Vagina (tissue), 2 donors: ENCODE data around the gene CRYBG1.

ENCODE experiments used
- POLR2A ChIP-seq, 2 donors: fragments of 450-650 bp; IDR thresholded peaks; one replicate each; pipeline ENCODE4 v1.6.1; 2017; ENCODE audit warnings: antibody characterized with exemption in 2 of 2, mild to moderate bottlenecking in 2 of 2, moderate library complexity in 2 of 2
- POLR2AphosphoS5 ChIP-seq, 2 donors: sonication (generic); formaldehyde crosslinking; IDR thresholded peaks; one replicate each; pipeline ENCODE4 v1.9.0; 2017; ENCODE audit warnings: antibody characterized with exemption in 2 of 2, mild to moderate bottlenecking in 2 of 2, low read depth in 1 of 2; ENCODE audit not compliant: insufficient read depth in 1 of 2
- TF ChIP-seq, protein P1 (sequence below), 3 experiments: fragments of 450-650 bp in 2 of 3; fragments of 200-600 bp in 1 of 3; sonication (generic) in 1 of 3; IDR thresholded peaks; one replicate each; pipeline ENCODE4 v1.5.1; 2017 to 2019; ENCODE audit warnings: antibody characterized with exemption in 3 of 3, mild to moderate bottlenecking in 2 of 3, moderate library complexity in 2 of 3

DNA sequence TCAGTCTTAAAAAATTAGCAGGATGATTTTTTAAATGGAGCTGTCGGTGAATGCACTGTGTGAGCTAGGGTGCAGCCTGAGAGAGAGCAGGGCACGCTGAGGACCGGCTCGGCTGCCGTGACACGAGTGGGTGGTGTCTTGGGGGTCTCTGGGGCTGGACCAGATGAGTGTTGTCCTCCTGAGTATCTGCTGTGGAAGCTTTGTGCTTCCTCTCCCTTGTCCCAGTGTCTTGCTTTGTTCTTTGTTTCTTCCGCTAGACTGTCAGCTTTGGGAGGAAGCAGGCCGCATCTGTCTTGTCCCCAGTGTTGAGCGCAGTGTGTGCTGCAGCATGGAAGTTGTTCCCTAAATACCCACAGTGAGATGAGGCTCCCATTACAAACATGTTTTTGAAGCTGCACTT is 179.4 kb downstream of the CRYBG1 start:
- TF ChIP-seq POLR2A (IDR thresholded peaks at IDR 0.05) (no peak), POLR2AphosphoS5 (IDR thresholded peaks at IDR 0.05; ENCODE audit: insufficient read depth in 1 of 2, low read depth in 1 of 2) (no peak)
- TF ChIP-seq, protein P1, sequence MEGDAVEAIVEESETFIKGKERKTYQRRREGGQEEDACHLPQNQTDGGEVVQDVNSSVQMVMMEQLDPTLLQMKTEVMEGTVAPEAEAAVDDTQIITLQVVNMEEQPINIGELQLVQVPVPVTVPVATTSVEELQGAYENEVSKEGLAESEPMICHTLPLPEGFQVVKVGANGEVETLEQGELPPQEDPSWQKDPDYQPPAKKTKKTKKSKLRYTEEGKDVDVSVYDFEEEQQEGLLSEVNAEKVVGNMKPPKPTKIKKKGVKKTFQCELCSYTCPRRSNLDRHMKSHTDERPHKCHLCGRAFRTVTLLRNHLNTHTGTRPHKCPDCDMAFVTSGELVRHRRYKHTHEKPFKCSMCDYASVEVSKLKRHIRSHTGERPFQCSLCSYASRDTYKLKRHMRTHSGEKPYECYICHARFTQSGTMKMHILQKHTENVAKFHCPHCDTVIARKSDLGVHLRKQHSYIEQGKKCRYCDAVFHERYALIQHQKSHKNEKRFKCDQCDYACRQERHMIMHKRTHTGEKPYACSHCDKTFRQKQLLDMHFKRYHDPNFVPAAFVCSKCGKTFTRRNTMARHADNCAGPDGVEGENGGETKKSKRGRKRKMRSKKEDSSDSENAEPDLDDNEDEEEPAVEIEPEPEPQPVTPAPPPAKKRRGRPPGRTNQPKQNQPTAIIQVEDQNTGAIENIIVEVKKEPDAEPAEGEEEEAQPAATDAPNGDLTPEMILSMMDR (IDR thresholded peaks at IDR 0.05): no peak
